Osteoblast (primary cell): ENCODE results near the gene SMIM43. TPM values are rescaled to one million over a fixed set of nuclear protein-coding genes. Genes with fewer than 3 reads are reported as not detected.

Experiments
- DNase-seq: peaks from one replicate; pipeline ENCODE4 v3.0.0; 2011; ENCODE audit warnings: low spot score, mixed read lengths; ENCODE audit not compliant: insufficient read length; ENCODE audit errors: missing footprints
- H2AFZ ChIP-seq: 2 replicates; pipeline ENCODE4 v1.6.0; 2011; ENCODE audit warnings: mild to moderate bottlenecking, low read length
- H3K27ac ChIP-seq: 2 replicates; pipeline ENCODE4 v1.5.1; 2011; ENCODE audit warnings: mild to moderate bottlenecking, low read depth, low read length, moderate library complexity
- H3K27me3 ChIP-seq: 2 replicates; pipeline ENCODE4 v1.6.0; 2012; ENCODE audit warnings: mild to moderate bottlenecking, control low read depth, inconsistent platforms, low read length, moderate library complexity; ENCODE audit not compliant: insufficient read depth
- H3K36me3 ChIP-seq: 2 replicates; pipeline ENCODE4 v1.5.1; 2011; ENCODE audit warnings: mild to moderate bottlenecking, low read length, control low read depth, moderate library complexity; ENCODE audit not compliant: insufficient read depth
- H3K4me1 ChIP-seq: 2 replicates; pipeline ENCODE4 v1.5.1; 2011; ENCODE audit warnings: mild to moderate bottlenecking, low read length, control low read depth, moderate library complexity; ENCODE audit not compliant: insufficient read depth
- H3K4me2 ChIP-seq: 2 replicates; pipeline ENCODE4 v1.6.0; 2011; ENCODE audit warnings: mild to moderate bottlenecking, low read length; ENCODE audit not compliant: insufficient read depth
- H3K4me3 ChIP-seq: fragments of 200-600 bp; sonication (generic); 3 replicates; pipeline ENCODE4 v1.5.1; 2012; ENCODE audit warnings: mild to moderate bottlenecking, low read length, inconsistent platforms; ENCODE audit not compliant: insufficient read depth
- H3K79me2 ChIP-seq: 2 replicates; pipeline ENCODE4 v1.6.0; 2012; ENCODE audit warnings: mild to moderate bottlenecking, low read length, control low read depth, inconsistent platforms; ENCODE audit not compliant: insufficient read depth
- H3K9me3 ChIP-seq: 2 replicates; pipeline ENCODE4 v1.5.1; 2011; ENCODE audit warnings: low read depth, low read length, control low read depth
- H4K20me1 ChIP-seq: 2 replicates; pipeline ENCODE4 v1.6.0; 2012; ENCODE audit warnings: mild to moderate bottlenecking, low read length, control low read depth; ENCODE audit not compliant: insufficient read depth
- CTCF ChIP-seq: IDR thresholded peaks from 2 replicates; pipeline ENCODE4 v1.5.1; 2011; ENCODE audit warnings: mild to moderate bottlenecking, low read depth, low read length, moderate library complexity; ENCODE audit errors: extremely low read depth
- total RNA-seq: library from RNA; depleted of rRNA; stranded (reverse); fragments of >200 nt; gene quantifications from 2 replicates; pipeline ENCODE4 v1.2.3, GENCODE V29; 2012

The SMIM43 gene
- total RNA-seq, 1 donor, result 0.72 TPM

GRCh38 chr4:121711263-121712000 lies 53.5 kb downstream of the SMIM43 start:
- Histone ChIP-seq H3K4me2 (peak overlapping the region; percentile 77), H3K79me2 (no peaks in the 10 kb centered on the region), H3K9me3 (no peaks in the 10 kb centered on the region), H3K27me3 (no peaks in the 10 kb centered on the region), H2AFZ (peak overlapping the region; percentile 73), H3K4me1 (peaks cover 30% of the 10 kb centered on the region), H3K4me3 (peak overlapping the region; percentile 34), H3K36me3 (no peaks in the 10 kb centered on the region), H3K27ac (peak overlapping the region; percentile 86), H4K20me1 (no peaks in the 10 kb centered on the region)
- TF ChIP-seq CTCF, result no peak
- peak; percentile 92 for DNase-seq

GRCh38 chr4:121709766-121710405 lies 55.1 kb downstream of the SMIM43 start:
- no peak overlapping the region for H2AFZ ChIP-seq
- no peaks in the 10 kb centered on the region for H3K36me3 ChIP-seq
- no peaks in the 10 kb centered on the region for H3K79me2 ChIP-seq
- no peaks in the 10 kb centered on the region for H4K20me1 ChIP-seq
- no peak overlapping the region for H3K4me2 ChIP-seq
- H3K27me3 ChIP-seq, result no peaks in the 10 kb centered on the region
- no peak overlapping the region for H3K4me3 ChIP-seq
- DNase-seq, result no peak
- H3K27ac ChIP-seq, result no peak overlapping the region
- TF ChIP-seq CTCF, result no peak
- no peaks in the 10 kb centered on the region for H3K9me3 ChIP-seq
- peaks cover 32% of the 10 kb centered on the region for H3K4me1 ChIP-seq

Other genes starting within 250 kb of the SMIM43 start
- gene ANXA5, start 68.2 kb downstream of the SMIM43 start, total RNA-seq, result 1,038 and 1,166 TPM in 2 replicates
- 30.8 and 31.2 TPM in 2 replicates for gene EXOSC9, start 36.2 kb upstream of the SMIM43 start, total RNA-seq
- gene CCNA2, start 58.7 kb upstream of the SMIM43 start, total RNA-seq, result 8.0 and 8.7 TPM in 2 replicates
- gene BBS7, start 105.3 kb upstream of the SMIM43 start, total RNA-seq, result 18.0 and 20.6 TPM in 2 replicates
- gene TRPC3, start 186.9 kb upstream of the SMIM43 start, total RNA-seq, result under 0.01 and 0.29 TPM in 2 replicates